SK-N-SH (cell line): ENCODE data around the gene USP2.

Experiments
- CTCF ChIP-seq: fragments of 200-600 bp; sonication (generic); IDR thresholded peaks from 2 replicates; pipeline ENCODE4 v1.6.1; 2017; ENCODE audit warnings: antibody characterized with exemption, mild to moderate bottlenecking, moderate library complexity
- EP300 ChIP-seq, 2 experiments: IDR thresholded peaks; 2 replicates each; pipeline versions ENCODE4 v1.4.0 to v1.6.1; 2012; ENCODE audit warnings: borderline replicate concordance in 1 of 2, low read depth in 1 of 2, low read length in 1 of 2
- FOXM1 ChIP-seq: IDR thresholded peaks from 2 replicates; pipeline ENCODE4 v1.4.0; 2012; ENCODE audit warnings: low read depth, mild to moderate bottlenecking
- GABPA ChIP-seq: IDR thresholded peaks from 2 replicates; pipeline ENCODE4 v1.4.0; 2012; ENCODE audit warnings: low read depth, mild to moderate bottlenecking
- POLR2AphosphoS5 ChIP-seq: IDR thresholded peaks from 2 replicates; pipeline ENCODE4 v1.6.1; 2012; ENCODE audit warnings: low read depth, low read length
- RAD21 ChIP-seq: IDR thresholded peaks from 2 replicates; pipeline ENCODE4 v1.6.1; 2012; ENCODE audit warnings: mild to moderate bottlenecking, low read length
- RCOR1 ChIP-seq: fragments of 150-350 bp; IDR thresholded peaks from 2 replicates; pipeline ENCODE4 v1.6.1; 2017; ENCODE audit warnings: antibody characterized with exemption, low read length
- REST ChIP-seq: IDR thresholded peaks from 2 replicates; pipeline ENCODE4 v1.6.1; 2012; ENCODE audit warnings: mild to moderate bottlenecking, low read depth, low read length, moderate library complexity
- ZBTB33 ChIP-seq: IDR thresholded peaks from 2 replicates; pipeline ENCODE4 v1.4.0; 2012; ENCODE audit warnings: low read depth, borderline replicate concordance

GRCh38 chr11:119341222-119342022, 40.1 kb downstream of the USP2 start:
- no peak for TF ChIP-seq CTCF
- no peak for TF ChIP-seq RCOR1
- no peak for TF ChIP-seq ZBTB33
- no peak for TF ChIP-seq RAD21
- TF ChIP-seq FOXM1: no peak
- TF ChIP-seq POLR2AphosphoS5: no peak
- TF ChIP-seq GABPA: no peak
- no peak for TF ChIP-seq EP300 (IDR thresholded peaks at IDR 0.05; ENCODE audit: borderline replicate concordance in 1 of 2, low read depth in 1 of 2, low read length in 1 of 2)
- no peak for TF ChIP-seq REST
